HG03025 (cell line): ENCODE measurements around the gene NBPF8.
"Not testable (repeated sequence)": the region's sequence is repeated elsewhere in the genome, so short reads cannot be mapped to it uniquely, and the experiment has no call there.

Source experiments
- ATAC-seq: cut with Tn5 transposase; IDR thresholded peaks from one replicate; pipeline ENCODE4 v1.9.1; 2021; ENCODE audit warnings: mild to moderate bottlenecking, moderate library complexity; ENCODE audit not compliant: unreplicated experiment, low FRiP score

Gene NBPF8, protein sequence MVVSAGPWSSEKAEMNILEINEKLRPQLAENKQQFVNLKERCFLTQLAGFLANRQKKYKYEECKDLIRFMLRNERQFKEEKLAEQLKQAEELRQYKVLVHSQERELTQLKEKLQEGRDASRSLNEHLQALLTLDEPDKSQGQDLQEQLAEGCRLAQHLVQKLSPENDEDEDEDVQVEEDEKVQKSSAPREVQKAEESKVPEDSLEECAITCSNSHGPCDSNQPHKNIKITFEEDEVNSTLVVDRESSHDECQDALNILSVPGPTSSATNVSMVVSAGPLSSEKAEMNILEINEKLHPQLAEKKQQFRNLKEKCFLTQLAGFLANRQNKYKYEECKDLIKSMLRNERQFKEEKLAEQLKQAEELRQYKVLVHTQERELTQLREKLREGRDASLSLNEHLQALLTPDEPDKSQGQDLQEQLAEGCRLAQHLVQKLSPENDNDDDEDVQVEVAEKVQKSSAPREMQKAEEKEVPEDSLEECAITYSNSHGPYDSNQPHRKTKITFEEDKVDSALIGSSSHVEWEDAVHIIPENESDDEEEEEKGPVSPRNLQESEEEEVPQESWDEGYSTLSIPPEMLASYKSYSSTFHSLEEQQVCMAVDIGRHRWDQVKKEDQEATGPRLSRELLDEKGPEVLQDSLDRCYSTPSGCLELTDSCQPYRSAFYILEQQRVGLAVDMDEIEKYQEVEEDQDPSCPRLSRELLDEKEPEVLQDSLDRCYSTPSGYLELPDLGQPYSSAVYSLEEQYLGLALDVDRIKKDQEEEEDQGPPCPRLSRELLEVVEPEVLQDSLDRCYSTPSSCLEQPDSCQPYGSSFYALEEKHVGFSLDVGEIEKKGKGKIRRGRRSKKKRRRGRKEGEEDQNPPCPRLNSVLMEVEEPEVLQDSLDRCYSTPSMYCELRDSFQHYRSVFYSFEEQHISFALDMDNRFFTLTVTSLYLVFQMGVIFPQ

DNA sequence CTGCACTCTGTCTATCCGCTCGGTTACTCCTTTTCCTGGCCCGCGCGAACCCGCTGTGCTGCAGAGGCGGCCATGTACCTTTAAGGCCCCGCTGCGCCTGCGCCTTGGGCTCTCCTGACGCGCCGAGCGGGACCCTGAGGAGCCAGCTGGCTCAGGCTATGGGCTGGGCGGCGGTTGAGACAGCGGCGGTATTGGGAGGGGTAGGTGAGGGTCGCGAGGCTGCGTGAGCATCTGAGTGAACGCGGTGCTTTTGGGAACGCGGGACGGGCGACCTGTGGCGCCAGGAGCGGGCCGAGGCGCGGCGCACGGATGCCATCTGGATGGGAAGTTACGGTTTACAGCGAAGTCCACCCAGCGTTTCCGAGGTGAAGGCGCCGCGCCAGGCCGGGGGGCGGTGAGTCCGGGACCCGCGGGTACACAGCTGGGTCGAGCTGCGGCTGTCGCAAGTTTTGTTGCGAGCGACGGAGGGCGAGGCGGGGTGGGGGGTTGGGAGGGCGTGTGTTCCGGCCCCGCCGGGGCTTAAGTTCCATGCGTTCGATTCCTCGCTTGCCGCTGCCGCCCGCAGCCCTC, at the start of gene NBPF8:
Gene NBPF8 (plus strand): TSS at position 125 of the 570 bp plus-strand sequence. CDS start 21,488 bp downstream, outside the sequence.
- ATAC-seq = peak; percentile 96

DNA sequence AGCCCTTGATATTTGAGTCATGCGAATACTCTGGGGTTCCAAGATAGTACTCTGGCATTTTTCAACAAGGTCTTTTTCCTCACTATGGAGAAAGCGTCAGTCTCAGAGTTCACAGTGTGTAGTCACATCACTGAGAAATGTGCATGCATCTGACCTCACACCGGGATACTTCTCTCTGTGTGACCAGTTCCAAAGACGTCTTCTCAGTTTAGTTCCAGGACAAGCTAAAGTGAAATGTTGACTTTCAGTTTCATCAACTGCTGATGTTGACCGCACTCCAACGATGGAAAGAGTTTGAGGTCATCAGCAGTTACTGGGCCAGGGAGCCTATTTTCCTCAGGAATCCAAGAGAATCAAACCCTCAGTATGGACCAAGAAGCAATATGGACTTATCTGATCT, 47.1 kb upstream of the NBPF8 start:
- not testable (repeated sequence) for ATAC-seq

DNA sequence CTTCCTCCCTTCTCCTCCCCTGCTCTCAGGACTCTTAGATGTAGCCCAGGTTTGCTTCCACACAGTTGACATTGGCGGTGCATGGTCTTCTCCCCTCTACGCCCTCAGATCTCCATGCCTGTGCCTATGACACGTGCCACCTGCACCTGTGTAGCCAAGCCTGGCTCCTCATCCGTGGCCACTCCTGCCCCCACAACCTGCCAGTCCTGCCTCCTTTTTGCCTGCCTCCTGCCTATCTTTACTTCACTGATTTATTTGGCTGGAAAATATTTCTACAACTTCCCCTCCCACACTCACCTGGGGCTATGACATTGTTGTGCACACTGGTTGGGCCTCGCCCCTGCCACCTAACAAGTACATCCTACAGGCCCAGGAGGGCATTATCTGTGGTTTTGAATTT, 28.2 kb upstream of the NBPF8 start:
- not testable (repeated sequence) for ATAC-seq

DNA sequence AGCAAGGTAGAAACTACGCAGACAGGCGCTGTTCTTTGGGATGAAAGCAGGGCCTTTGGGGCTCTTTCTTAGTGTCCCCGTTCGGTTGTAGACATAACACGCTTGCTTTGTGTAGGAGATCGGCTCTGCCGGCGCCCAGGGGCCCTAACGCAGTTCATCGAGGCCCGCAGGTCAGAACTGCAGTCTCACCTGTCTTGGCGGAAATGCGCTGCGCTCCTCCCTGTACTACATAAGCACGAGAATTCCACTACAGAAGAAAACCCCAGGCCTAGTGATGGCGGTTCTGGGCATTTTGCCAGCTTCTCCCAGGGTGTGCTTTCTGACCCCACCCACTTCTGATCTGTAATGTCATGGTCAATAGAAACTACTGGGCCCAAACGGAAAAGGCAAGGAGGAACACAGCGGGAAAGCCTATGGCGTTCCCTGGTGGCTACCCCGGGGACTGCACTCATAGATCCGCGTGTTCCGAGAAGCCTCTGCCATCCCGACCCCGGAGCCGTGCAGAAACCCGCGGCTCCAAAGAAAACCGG, 26.2 kb upstream of the NBPF8 start:
- ATAC-seq = not testable (repeated sequence)

DNA sequence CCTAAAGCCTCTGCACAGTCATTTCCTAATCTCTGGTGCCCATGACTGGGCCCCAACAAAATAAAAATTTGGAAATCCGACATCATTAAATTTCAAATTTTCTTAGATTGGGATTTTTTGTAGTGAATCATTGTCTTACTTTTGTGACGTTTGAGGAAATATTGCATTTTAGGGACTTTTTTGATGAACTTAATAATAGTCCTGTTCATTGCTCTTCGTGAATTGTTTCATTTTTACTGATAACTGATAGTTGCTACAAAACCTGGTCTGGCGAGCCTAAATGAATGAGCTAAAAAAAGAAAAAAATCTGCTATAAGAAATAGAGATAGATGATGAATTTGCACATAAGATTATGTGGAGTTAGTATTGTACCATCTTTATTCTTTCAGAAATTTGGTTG, 23.5 kb upstream of the NBPF8 start:
- ATAC-seq = not testable (repeated sequence)

DNA sequence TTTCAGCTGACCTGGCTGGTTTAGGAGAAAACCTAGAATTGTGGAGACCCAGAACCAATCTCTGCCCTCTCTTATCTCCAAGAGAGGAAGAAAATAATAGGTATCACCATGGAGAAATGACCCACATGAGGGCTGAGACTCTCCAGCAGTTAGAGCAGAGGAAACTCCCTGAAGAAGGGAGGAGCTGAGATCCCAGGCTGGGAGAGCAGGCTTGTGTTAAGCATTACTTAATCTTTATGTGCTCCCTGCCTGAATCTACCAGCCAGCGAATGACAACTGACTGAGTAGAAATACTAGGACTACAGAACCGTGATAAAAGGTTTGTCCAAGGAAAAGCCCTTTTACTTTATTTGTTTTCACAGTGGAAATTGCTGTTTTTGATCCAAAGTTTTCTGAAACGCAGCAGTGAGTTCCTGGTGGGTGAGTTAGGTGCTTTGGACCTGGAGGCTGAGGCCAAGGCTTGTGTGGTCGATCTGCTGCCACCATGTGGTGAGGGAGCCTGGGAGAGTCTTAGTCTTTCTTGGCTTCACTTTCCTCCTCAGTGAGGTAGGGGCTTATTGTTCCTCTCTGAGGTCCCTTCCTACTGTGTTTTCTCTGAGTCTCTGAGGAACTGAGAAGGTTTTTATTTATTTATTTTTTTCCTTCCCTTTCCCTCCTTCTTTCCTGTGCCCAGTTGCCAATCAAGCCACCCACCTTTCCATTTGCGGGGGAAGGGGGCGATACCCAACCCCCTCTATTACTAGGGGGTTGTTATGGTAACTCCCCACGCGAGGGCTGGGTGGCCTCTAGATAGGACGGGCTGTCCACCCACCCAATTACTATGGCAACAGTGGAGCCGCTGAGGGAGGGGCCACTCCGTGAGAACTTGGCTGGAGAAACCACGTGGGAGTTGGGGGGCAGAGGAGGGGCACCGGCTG, 21.3 kb upstream of the NBPF8 start:
- ATAC-seq = not testable (repeated sequence)

DNA sequence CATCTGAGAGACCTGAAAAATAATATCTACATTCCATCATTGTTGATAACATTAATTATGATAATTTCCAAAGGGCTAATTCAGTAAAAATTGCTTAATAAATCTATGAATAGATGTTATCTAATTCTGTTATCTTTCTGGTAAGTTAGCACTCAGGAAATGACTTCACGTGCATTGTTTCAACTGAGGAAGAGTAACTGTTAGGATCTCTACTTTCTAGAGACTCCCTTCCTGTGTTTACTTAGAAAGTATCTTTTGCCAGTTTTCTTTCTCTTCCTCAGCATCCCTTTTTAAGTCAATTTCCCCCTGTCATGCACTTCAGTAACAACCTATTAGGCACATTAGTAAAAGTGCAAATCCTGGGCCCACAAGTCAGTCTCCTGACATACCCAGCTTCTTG, 9.5 kb upstream of the NBPF8 start:
- not testable (repeated sequence) for ATAC-seq

DNA sequence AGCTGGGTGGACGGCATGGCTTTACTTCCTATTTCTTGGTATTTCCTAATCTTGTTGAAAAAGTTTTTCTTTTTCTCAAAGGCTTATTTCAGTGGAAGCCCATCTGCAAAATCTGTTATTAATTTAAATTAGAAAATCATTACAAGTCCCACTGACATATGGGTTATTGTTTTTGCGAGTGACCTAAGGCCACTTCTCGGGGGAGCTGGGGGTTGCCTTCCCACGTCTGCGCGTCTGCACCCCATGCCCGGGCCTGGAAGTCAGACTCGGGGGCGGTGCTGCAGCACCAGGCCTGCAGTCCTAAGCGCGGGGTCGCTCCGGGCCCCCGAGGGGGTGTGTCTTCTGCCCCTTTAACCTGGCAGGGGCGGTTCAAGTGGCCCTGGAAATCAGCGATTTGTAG, 384 bp upstream of the NBPF8 start:
- ATAC-seq = peak; percentile 12

DNA sequence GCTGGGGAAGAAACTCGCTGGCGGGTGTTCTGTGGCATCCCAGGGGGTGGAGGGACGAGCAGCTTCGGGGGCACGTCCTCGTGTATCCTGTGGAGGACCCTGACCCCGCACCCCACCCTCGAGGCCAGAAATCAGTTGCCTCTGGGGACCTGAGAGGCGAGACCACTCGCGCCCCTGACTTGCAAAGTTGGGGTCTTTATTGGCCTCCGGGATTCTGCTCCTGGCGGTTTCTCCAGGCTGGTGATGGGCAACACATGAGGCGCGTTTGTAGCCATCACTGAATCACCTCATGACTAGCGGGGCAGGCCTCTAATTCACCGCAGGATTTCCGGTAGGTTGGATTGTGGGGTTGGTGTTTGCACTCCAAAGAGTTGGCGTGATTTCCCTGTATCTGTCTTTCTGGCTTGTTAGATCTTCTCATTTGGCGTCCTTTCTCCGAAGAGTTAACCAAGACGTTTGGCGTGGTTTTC, 692 bp downstream of the NBPF8 start:
- ATAC-seq = peak; percentile 30

DNA sequence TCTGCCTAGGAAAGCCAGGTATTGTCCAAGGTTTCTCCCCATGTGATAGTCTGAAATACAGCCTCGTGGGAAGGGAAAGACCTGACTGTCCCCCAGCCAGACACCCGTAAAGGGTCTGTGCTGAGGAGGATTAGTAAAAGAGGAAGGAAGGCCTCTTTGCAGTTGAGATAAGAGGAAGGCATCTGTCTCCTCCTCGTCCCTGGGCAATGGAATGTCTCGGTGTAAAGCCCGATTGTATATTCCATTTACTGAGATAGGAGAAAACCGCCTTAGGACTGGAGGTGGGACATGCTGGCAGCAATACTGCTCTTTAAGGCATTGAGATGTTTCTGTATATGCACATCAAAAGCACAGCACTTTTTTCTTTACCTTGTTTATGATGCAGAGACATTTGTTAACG, 10.2 kb downstream of the NBPF8 start:
- not testable (repeated sequence) for ATAC-seq

DNA sequence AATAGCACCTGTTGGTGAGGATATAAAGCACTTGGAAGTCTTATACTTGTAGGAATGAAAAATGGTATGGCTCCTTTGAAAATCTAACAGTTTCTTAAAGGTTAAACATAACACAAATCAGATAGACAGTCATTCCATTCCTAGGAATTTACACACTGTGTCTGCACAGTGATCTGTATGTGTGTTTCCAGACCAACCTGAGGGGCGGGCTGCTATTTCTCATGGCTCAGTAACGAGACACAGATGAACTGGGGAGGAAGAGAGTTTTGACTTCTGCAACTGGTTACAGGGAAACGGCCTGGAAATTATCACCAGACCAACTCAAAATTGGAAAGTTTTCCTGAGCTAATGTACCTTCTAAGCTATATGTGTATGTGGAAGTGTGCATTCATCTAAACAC, 16.8 kb downstream of the NBPF8 start:
- not testable (repeated sequence) for ATAC-seq

DNA sequence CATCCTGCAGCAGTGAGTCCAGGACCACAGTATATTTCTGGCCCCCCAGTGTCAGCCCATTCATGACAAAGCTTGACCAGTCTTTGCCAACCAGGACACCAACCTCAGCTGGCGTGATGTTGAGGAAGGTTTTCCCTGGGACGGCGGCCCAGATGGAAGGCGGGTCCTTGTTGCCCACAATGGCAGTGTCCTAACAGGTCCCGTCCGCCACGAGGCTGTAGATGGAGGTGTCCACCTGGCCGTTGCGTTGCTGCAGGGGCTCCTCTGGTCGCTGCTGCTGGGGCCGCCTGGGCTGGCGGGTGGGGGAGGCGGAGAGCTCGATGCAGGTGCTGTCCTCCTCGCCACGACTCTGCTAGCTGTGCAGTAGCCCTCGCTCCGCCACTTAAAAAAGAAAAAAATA, 19.0 kb downstream of the NBPF8 start:
- not testable (repeated sequence) for ATAC-seq

DNA sequence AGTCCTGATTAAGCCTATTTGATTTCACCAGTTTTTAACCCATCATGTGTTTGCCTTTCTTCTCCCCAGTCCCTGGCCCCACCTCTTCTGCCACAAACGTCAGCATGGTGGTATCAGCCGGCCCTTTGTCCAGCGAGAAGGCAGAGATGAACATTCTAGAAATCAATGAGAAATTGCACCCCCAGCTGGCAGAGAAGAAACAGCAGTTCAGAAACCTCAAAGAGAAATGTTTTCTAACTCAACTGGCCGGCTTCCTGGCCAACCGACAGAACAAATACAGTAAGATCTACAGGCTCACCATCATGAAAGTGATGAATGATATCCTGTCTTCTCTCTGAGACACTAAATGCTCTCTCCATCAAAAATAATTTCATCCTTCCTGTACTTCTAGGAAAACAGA, 34.3 kb downstream of the NBPF8 start:
- not testable (repeated sequence) for ATAC-seq
